HG02885 (cell line): ENCODE data around the gene HDAC5.
"Not testable (repeated sequence)": the region's sequence is repeated elsewhere in the genome, so short reads cannot be mapped to it uniquely, and the experiment has no call there.

Experiments used
- ATAC-seq: cut with Tn5 transposase; IDR thresholded peaks from one replicate; pipeline ENCODE4 v1.9.1; 2021; ENCODE audit warnings: mild to moderate bottlenecking; ENCODE audit not compliant: unreplicated experiment, poor library complexity

The HDAC5 gene

DNA sequence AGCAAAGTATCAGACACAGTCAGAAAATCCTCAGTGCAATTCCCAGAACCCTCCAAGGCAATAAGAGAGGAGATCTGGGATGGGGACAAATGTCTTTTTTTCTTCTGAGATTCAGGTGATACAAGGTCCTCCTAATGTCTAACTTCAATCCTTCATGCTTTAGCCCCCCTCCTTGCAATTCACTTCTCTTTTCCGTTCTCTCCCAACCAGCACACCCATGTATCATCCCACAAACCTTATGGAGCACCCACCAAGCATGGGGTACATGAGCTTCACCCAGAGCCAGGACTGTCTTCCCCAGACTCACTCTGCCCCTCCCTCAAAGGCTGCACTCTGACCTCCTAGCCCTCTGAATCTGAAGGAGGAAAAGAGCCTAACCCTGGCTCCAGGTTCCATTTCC, 10.1 kb downstream of the HDAC5 start:
- ATAC-seq, result no peak

DNA sequence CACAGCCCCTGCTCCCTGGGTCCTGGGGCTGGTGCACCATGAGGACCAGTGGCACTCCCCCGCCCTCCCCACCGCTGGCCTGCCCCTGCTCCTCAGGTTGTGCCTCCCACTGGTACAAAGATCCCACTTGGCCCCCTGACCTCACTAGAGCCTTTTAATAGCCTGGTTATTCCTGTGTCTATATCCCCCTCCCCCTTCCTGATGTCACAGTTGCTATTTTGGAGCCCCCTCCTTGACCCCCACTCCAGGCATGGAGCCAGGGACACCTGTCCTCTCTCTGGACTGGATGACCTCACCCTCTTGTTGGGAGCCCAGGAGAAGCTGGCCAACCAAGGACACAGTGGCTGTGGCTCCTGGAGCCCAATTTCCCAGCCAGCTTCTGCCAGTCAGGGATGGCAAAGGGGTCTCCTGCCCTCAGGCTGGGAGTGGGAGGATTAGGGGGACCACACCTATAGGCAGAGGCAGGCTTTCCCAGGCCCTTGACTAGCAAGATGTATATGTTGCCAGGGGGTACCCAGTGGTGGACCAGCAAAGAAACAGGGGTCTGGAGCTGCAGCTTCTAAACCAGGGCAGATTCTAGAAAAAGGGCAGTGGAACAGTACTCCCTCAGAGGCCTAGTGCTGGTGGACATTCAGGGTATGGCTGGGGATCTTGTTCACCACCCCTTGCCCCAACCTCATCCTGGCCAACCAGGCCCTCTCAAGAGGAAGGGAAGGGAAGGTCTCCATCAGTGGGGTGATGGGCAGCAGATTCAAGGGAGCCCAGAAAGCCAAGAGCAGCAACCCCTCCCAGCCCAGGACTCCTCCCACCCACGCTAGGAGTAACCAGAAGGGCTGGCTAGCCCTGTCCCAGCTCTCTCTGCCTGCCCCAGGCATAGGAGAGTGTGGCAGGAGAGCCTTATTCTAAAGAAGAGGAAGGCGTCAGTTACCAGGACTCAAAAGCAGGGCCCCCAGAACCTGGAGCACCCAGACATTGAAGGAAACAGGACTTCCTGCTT, 10.9 kb downstream of the HDAC5 start:
- no peak for ATAC-seq

DNA sequence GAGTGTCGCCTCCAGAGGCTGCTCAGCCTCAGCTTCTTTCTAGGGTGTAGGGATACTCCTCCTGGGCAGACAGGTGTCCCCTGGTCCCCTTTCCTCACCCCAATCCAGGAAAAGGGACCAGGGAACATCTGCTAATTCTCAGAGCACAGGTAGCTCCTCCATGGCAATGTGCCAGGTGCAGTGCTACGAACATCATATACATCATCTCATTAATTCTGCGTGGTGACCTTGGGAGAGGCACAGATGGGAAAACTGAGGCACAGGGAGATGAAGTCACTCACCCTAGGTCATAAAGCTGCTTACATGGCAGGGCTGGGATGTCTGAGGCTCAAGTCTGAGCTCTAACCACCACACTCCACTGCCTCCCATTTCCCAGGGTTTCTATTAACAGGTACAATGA, 11.7 kb downstream of the HDAC5 start:
- no peak for ATAC-seq

DNA sequence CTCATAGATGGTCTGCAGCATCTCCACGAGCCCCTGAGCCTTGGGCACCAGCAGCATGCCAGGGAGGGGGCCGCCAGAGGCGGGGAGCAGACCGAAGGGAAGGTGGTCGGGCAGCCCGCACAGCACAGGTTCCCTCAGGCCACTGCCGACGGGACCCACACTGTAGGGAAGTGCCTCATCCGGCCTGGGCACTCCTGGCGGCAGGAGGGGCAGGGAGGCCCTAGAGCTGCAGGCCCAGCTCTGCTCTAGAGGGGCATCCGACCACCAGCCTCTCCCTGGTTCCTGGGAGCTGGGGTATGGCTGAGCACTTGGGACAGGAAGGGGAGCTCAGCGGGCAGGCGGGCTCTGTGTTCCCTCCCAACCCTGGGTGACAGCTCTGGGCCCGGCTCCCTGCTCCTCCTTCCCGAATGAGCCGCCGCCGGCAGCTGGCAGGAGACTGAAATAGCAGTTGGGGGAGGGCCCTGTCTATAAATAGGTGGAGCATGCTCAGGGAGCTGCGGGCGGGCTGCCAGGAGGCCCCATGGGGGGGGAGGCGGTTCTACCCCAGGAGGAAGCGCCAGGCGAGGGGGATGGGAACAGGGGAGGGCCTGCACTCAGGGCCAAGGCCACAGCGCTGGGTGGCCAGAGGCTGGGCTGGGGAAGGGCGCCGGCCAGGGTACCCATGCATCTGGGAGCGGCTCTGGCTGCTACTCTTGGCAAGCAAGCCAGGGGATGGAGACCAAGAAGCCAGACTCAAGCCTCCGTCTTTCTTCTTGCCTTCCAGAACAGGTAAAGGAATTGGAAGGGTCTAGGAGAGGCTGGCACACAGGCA, 12.4 kb downstream of the HDAC5 start:
- no peak for ATAC-seq

DNA sequence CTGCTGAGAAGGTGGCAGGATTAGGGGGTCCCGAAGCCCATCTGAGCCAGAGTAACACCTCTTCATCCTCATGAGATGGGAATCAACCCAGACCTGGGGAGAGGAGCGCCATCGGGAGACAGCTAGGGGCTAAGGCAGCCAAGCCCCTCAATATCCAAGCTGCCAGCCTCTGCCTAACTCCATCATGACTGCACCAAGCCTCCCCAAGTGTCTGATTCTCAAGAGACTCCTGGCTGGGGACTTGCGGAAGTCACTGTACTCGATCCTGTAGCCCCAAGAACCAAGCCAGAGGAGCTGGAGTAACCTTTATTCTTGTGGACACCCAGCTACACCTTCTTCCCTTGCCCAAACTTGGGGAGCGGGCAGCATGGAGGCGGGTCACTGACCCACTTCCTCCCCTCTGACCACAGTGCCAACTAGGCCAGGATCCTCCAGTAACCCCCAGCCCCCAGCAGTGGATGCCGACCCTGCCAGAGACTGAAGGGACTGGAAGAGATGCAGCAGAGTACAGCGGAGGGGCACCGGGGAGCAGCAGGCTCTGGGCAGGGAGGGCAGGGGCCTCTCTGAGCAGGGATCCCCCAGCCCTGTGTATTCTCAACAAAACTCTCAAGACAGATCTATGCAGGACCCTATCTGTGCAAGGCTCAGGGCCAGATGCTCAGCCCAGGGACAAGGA, 13.3 kb downstream of the HDAC5 start:
- ATAC-seq, result no peak

DNA sequence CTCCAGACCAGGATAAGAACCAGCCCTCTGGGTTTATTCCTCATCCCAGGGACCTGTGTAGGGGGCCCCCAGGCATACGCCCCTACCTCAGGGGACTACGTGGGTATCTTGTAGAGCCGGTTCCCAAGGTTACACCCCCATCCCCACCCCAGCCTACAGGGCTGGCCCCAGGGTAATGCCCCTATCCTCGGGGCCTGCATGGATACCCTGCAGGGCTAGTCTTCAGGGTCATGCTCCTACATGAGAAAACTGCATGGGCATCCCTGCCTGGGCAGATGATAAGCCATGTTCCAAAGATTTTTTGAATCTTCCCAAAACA, 14.2 kb downstream of the HDAC5 start:
- no peak for ATAC-seq

DNA sequence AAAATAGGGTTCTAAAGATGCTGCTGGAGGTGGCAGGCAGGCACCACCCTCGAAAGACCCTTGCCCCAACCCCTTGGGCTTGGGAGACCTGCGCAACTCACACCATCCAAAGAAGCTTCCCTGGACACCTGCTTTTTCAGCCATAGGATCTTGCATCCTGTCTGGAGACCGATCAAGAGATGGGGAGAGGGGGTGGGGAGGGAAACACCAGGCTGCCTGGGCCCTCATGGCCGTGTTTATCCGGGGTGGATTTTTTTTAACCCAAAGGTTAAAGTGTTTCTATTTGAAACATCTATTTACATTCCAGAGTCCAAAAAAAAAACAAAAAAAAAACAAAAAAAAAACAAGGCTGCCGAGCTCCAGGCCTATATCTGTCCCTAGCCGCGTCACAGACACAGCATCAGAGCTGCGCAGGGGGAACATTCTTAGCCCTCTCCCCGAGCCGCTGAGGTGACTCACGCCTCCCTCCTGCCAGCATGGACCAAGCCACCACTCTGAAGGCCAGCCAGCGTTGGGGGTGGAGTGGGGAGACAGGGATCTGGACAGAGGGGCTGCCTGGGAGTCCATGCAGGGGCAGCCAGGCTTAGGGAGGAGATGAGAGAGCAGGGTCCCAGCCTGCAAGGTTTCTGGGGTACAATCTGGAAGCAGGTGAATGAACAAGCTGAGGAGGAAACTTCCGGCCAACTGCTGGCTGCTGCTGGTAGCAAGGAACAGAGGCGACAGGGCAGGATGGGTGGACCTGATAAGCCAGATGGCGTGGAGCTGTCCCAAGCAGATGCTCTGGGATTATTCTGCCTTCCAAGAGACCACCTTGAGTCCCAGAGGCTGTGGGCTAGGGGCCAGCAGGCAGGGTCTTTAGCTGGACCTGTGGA, 14.8 kb downstream of the HDAC5 start:
- no peak for ATAC-seq

DNA sequence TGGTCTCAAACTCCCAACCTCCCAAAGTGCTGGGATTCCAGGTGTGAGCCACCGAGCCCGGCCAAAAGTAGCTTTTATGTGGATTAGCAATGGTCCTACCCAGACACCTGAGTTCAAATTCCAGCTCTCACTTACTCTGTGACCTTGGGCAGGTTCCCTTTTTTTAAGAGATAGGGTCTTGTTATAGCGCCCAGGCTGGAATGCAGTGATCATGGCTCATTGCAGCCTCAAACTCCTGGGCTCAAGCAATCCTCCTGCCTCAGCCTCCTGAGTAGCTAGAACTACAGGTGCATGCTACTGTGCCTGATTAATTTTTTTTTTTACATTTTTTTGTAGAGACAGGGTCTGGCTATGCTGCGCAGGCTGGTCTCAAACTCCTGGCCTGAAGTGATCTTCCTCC, 16.6 kb downstream of the HDAC5 start:
- ATAC-seq, result no peak

DNA sequence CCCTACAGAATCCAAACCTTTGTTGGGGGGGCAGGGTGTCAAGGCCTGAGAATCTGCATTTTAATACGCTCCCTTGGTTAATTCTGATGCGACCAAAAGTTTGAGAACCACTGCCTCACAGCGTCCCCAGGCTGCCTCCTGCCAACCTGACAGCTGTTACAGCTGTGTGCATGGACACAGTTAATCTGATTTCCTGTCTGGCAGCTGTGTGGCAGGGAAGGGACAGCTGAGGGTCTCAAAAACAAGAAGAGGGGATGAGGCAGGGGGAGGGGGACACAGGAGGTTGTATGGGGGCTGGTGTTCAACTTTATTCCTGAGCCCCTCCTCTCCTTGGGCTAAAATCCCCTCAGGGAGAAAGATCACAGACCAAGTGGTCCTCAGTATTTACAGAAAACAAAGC, 17.5 kb downstream of the HDAC5 start:
- ATAC-seq, result no peak

DNA sequence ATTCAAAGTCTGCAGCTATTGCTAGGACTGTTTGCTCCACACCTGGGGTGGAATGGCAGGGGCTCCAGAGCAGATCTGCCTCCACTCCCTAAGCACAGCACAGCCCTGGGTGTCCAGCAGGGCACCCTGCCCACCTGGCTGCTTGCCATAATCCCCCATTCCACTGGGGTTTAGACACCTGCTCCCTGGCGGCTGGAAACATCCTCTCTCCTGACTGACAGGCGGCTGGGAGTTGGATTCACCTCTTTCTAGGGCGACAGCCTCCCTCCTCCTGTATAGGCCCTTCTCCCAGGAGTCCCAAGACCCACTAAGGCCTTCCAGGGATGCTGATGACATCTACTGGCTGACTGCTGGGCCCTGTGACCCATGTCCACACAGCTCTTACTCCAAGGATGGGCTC, 18.0 kb downstream of the HDAC5 start:
- no peak for ATAC-seq

DNA sequence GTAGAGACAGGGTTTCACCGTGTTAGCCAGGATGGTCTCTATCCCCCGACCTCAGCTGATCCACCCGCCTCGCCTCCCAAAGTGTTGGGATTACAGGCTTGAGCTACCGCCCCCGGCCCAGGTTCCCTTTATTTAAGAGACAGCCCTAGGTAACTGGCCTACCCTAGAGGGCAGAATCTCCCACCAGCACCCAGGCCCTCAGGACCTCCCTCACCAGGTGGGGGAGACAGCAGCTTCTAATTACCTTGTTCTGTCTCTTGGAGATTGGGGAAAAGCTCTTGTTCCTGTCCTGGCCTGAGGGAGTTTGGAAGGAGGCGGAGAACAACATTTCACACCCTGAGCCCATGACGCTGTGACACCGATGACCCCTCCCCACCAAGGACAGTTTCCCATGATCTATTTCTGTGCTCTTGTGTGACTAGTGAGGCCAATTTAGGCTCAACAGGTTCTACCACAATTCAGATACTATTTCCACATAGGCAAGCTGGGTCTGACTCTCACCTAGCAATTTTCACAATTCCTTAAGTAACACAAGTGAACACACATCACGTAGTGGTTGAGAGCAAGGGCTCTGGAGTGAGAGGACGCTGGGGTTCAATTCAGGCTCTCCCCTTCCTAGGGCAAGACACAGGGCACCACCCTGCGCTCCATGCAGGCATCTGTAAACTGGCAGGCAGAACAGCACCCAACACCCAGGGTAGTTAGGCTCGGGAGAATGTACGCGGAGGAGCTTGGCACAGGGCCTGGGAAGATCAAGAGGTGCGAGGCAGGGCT, 20.4 kb downstream of the HDAC5 start:
- no peak for ATAC-seq

DNA sequence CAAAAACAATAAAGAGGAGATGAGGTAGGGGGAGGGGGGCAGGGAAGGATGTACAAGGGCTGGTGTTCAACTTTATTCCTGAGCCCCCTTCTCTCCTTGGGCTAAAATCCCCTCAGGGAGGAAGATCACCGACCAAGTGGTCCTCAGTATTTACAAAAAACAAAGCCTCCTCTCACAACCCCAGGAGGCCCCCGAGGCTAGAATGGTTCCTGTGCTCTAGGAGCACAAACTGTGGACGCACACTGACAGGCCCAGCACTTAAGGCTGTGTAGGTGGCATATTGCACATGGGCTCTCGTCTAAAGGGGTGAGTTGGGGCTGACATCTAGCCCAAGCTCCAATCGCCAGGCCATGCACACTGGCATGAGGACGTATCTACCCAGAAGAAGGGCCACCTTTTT, 21.6 kb downstream of the HDAC5 start:
- ATAC-seq, result not testable (repeated sequence)

DNA sequence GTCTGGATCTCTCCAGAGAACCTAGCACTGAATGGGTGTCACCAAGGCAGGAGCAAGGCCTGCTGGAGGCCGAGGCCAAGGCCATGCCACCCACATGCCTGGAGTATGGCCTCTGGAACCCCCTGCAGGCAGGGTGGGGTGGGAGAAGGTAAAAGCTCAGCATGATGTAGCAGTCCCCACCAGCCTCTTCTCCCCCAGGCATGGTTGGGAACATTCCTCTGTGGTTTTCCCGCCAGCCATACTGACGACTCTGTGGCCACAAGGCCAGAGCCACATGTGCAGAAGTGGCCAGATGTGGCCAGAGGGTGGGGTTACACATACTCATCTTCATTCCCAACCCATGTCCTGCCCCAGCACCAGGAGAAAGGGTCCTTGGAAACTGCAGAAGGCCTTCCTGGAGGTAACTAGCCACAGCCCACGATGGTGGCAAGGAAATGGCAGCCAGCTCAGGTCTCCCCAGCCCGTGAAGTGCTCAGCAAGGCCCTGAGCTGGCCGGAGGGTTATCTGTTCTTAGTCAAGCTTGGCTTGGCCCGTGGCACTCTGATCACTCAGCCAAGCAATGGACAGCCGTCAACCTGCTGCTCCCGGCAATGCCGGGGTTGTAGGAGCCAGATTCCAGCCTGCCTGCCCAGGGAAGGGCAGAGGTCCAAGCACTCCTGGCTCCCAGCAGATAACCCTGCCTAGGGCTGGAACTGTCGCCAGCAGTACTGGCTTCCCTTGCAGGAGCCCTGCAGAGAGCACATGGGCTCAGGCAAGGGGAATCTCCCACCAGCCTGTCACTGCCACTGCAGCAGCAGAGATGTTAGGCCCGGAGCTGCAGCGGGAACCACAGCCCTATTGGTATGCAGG, 26.1 kb downstream of the HDAC5 start:
- no peak for ATAC-seq

DNA sequence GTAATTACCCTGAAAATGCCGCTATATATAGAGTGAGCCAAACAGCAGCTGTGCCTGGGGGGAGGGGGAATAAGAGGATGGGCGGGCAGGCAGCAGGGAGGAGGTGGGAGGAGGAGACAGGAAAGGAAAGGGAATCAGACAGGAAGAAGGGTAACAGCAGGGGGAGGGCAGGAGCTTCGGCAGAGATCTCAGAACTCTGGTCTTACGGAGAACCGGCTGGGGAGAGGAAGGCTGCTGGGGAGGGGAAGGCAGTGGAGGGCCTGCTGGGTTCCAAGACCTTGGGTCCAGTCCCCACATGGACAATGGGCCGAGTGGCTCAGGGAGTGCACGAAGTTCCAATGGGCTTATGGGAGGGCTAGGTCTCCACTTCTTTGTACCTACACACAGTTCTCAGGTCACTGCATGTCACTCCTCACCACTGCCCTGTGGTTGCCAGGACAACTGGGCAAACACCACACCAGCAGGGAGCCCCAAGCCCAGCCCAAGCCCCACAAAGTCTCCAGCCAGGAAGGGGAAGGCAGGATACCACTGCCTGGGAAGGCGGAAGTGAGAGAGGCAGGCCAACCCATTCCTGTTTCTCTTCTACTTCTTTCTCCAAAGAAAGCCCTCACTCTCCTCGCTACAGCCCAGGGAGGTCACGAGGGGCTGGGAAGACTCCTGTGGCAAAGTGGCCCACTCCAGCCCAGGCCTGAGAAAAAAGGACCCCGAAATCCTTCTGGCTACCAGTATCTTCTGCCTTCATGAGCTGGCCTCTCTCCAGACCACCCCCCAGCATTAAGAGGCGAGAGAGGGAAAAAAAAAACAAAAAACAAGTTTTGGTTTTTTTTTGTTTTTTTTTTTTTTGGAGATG, 27.6 kb downstream of the HDAC5 start:
- no peak for ATAC-seq

DNA sequence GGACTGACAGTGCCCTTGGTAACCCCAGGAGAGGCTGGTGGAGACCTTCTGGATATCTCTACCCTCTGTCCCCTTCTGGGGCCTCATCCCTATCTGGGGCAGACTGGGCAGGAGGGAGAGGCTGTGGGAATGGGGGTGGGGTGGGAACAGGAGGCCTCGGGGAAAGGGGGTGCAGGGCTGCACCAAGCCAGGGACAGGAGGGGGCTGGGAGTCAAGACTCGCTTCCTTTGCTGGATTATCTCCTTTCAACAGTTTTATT, 28.1 kb downstream of the HDAC5 start:
- ATAC-seq, result no peak

DNA sequence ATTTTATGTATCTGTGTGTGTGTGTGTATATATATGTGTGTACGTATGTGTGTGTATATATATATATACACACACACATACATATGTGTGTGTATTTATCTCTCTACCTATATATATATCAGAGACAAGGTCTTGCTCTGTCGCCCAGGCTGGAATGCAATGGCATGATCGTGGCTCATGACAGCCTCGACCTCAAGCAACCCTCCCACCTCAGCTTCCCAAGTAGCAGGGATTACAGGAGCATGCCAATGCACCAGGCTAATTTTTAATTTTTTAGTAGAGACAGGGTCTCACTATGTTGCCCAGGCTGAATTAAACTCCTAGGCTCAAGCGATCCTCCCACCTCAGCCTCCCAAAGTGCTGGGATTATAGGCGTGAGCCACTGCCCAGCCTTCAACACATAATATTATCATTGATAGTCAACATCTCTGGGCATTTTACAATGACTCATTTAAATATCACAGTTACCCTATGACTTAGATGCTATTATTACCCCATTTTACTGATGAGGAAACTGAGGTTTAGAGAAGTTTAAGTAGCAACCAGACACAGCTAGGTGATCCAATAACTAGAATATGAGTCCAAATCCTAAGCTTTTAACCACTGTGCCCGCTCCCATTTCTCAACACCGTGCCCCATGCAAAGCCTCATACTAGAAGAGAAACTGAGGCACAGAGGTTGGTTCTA, 28.6 kb downstream of the HDAC5 start:
- ATAC-seq, result no peak

DNA sequence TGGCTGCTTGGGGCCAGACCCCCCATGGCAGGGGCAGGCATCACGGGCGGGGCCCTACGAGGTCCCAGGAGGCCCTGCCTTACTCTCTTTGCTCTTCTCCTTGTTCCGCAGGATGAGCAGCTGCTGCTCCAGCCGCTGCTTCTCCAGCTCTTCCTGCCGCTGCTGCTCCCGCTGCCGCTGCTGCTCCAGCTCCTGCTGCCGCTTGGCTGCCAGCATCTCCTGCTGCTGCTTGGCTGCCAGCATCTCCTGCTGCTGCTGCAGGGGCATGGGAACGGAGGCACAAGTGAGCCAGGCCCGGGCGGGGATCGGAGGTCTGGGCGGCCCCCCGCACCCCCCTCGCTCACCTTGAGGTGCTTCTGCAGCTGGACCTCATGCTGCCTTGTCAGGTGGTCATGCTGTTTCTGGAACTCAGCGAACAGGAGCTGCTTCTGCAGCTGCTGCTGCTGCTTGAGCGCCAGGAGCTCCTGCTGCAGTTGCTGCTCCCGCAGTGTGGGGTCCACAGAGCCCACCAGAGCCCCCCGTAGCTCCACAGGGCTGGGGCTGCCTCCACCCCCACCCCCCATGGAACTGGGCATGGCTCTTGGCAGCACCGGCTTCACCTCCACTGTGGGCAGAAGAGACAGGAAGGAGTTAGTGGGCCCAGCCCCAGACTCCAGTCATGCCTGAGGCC, 30.1 kb downstream of the HDAC5 start:
- no peak for ATAC-seq
